IMR-90 (cell line): ENCODE data around the gene SPAG5. TPM values are rescaled to one million over a fixed set of nuclear protein-coding genes. Genes with fewer than 3 reads are reported as not detected.

Source experiments
- ATAC-seq: fragments of 200-7000 bp; cut with Tn5 transposase; 2 replicates; pipeline ENCODE4 v1.9.1; 2020; ENCODE audit warnings: low read depth, mild to moderate bottlenecking, moderate library complexity
- BruUV-seq: library from RNA; stranded (reverse); fragments of 400-500 nt; replicated peaks from 2 replicates; lab custom pipeline; 2021; lab: Mats Ljungman, UMichigan
- CTCF ChIA-PET: fragments of 300-600 bp; formaldehyde crosslinking; extraction: SDS; loops from one replicate; lab custom pipeline; 2021; ENCODE audit warnings: antibody characterized with exemption; lab: Yijun Ruan, JAX
- POLR2A ChIA-PET: fragments of 300-600 bp; sonication (Branson Sonifier 250); formaldehyde crosslinking; loops from one replicate; lab custom pipeline; 2022; ENCODE audit warnings: antibody characterized with exemption; ENCODE audit not compliant: unreplicated experiment; lab: Charles Lee
- DNase-seq: peaks from one replicate; pipeline ENCODE4 v3.0.0; 2013
- H2AFZ ChIP-seq: replicated peaks from 2 replicates; pipeline ENCODE3; 2013; ENCODE audit warnings: low read length, mild to moderate bottlenecking; ENCODE audit not compliant: poor library complexity
- H2AK5ac ChIP-seq: 2 replicates; pipeline ENCODE4 v1.6.1; 2013; ENCODE audit warnings: low read depth, low read length, inconsistent platforms
- H2AK9ac ChIP-seq: replicated peaks from 2 replicates; pipeline ENCODE3; 2013; ENCODE audit warnings: mild to moderate bottlenecking, low read depth, low read length, moderate library complexity; ENCODE audit not compliant: poor library complexity
- H2BK120ac ChIP-seq: 2 replicates; pipeline ENCODE4 v1.6.1; 2013; ENCODE audit warnings: low read depth, low read length, inconsistent platforms
- H2BK15ac ChIP-seq: 3 replicates; pipeline ENCODE4 v1.6.1; 2013; ENCODE audit warnings: low read depth, low read length, inconsistent platforms
- H2BK20ac ChIP-seq: 2 replicates; pipeline ENCODE4 v1.6.1; 2013; ENCODE audit warnings: low read depth, mild to moderate bottlenecking, inconsistent platforms, low read length, moderate library complexity
- H2BK5ac ChIP-seq: 2 replicates; pipeline ENCODE4 v1.6.1; 2013; ENCODE audit warnings: mild to moderate bottlenecking, low read depth, low read length, inconsistent platforms; ENCODE audit not compliant: poor library complexity, severe bottlenecking
- H3K14ac ChIP-seq: replicated peaks from 2 replicates; pipeline ENCODE4 v1.6.1; 2013; ENCODE audit warnings: low read depth, low read length, inconsistent platforms
- H3K18ac ChIP-seq: 2 replicates; pipeline ENCODE4 v1.6.1; 2013; ENCODE audit warnings: low read depth, low read length, control low read depth
- H3K23ac ChIP-seq: 2 replicates; pipeline ENCODE4 v1.6.1; 2013; ENCODE audit warnings: low read depth, low read length, inconsistent platforms
- H3K27ac ChIP-seq: 2 replicates; pipeline ENCODE4 v1.5.1; 2013; ENCODE audit warnings: mild to moderate bottlenecking, control low read depth, low read length; ENCODE audit not compliant: insufficient read depth
- H3K27me3 ChIP-seq: 2 replicates; pipeline ENCODE4 v1.6.1; 2013; ENCODE audit warnings: low read length; ENCODE audit not compliant: control insufficient read depth, insufficient read depth
- H3K36me3 ChIP-seq: 2 replicates; pipeline ENCODE4 v1.6.1; 2013; ENCODE audit warnings: low read length, mixed read lengths; ENCODE audit not compliant: control insufficient read depth, insufficient read depth
- H3K4ac ChIP-seq: 2 replicates; pipeline ENCODE4 v1.6.1; 2013; ENCODE audit warnings: low read depth, low read length, inconsistent platforms
- H3K4me1 ChIP-seq: 2 replicates; pipeline ENCODE4 v1.6.1; 2013; ENCODE audit warnings: low read length, mixed read lengths; ENCODE audit not compliant: control insufficient read depth, insufficient read depth
- H3K4me2 ChIP-seq: 2 replicates; pipeline ENCODE4 v1.6.1; 2013; ENCODE audit warnings: low read depth, mild to moderate bottlenecking, control low read depth, low read length, moderate library complexity
- H3K4me3 ChIP-seq: 2 replicates; pipeline ENCODE4 v1.5.1; 2013; ENCODE audit warnings: low read depth, mild to moderate bottlenecking, control low read depth, low read length, moderate library complexity; ENCODE audit not compliant: insufficient read depth
- H3K56ac ChIP-seq: 2 replicates; pipeline ENCODE4 v1.6.1; 2013; ENCODE audit warnings: low read length, inconsistent platforms; ENCODE audit not compliant: insufficient read depth; ENCODE audit errors: extremely low read depth
- H3K79me1 ChIP-seq, 2 experiments: 2 replicates each; pipeline ENCODE4 v1.6.1; 2013; ENCODE audit warnings: low read length in 2 of 2, inconsistent platforms in 1 of 2, low read depth in 1 of 2
- H3K9ac ChIP-seq: 2 replicates; pipeline ENCODE4 v1.6.1; 2013; ENCODE audit warnings: low read depth, low read length, control low read depth
- H3K9me1 ChIP-seq: 2 replicates; pipeline ENCODE4 v1.6.1; 2013; ENCODE audit warnings: low read length, inconsistent platforms; ENCODE audit not compliant: insufficient read depth
- H3K9me3 ChIP-seq: 2 replicates; pipeline ENCODE4 v1.6.1; 2013; ENCODE audit warnings: low read length; ENCODE audit not compliant: control insufficient read depth, insufficient read depth
- H4K20me1 ChIP-seq: 2 replicates; pipeline ENCODE4 v1.6.1; 2013; ENCODE audit warnings: low read length, inconsistent platforms; ENCODE audit not compliant: insufficient read depth
- H4K5ac ChIP-seq: 2 replicates; pipeline ENCODE4 v1.6.1; 2013; ENCODE audit warnings: mild to moderate bottlenecking, low read depth, low read length, control low read depth
- H4K8ac ChIP-seq, 2 experiments: 2 replicates each; pipeline ENCODE4 v1.6.1; 2013; ENCODE audit warnings: low read depth in 2 of 2, low read length in 2 of 2, control low read depth in 1 of 2, inconsistent platforms in 1 of 2
- H4K91ac ChIP-seq: 2 replicates; pipeline ENCODE4 v1.6.1; 2013; ENCODE audit warnings: low read depth, low read length, inconsistent platforms; ENCODE audit not compliant: insufficient read depth
- BHLHE40 ChIP-seq: fragments of 150-350 bp; IDR thresholded peaks from 2 replicates; pipeline ENCODE4 v1.6.1; 2016; ENCODE audit warnings: mild to moderate bottlenecking, low read depth, low read length
- CEBPB ChIP-seq: IDR thresholded peaks from 2 replicates; pipeline ENCODE4 v1.6.1; 2012; ENCODE audit warnings: low read depth, low read length, improper control_type of control experiment
- CHD1 ChIP-seq: IDR thresholded peaks from 2 replicates; pipeline ENCODE4 v1.6.1; 2012; ENCODE audit warnings: low read depth, low read length, improper control_type of control experiment
- FOS ChIP-seq: fragments of 150-350 bp; IDR thresholded peaks from 2 replicates; pipeline ENCODE4 v1.6.1; 2016; ENCODE audit warnings: low read depth, low read length
- MAFK ChIP-seq: IDR thresholded peaks from 2 replicates; pipeline ENCODE4 v1.6.1; 2012; ENCODE audit warnings: low read depth, low read length, improper control_type of control experiment
- MAZ ChIP-seq: IDR thresholded peaks from 2 replicates; pipeline ENCODE4 v1.6.1; 2012; ENCODE audit warnings: low read depth, mild to moderate bottlenecking, low read length, improper control_type of control experiment, moderate library complexity, borderline replicate concordance
- MXI1 ChIP-seq: IDR thresholded peaks from 2 replicates; pipeline ENCODE4 v1.6.1; 2012; ENCODE audit warnings: low read depth, mild to moderate bottlenecking, low read length, moderate library complexity, borderline replicate concordance
- NFE2L2 ChIP-seq: fragments of 150-350 bp; IDR thresholded peaks from 2 replicates; pipeline ENCODE4 v1.6.1; 2016; ENCODE audit warnings: low read depth, mild to moderate bottlenecking, low read length
- POLR2A ChIP-seq: IDR thresholded peaks from 2 replicates; pipeline ENCODE4 v1.6.1; 2012; ENCODE audit warnings: mild to moderate bottlenecking, low read depth, low read length
- RAD21 ChIP-seq: IDR thresholded peaks from 2 replicates; pipeline ENCODE4 v1.6.1; 2012; ENCODE audit warnings: low read length, improper control_type of control experiment
- RCOR1 ChIP-seq: IDR thresholded peaks from 2 replicates; pipeline ENCODE4 v1.6.1; 2012; ENCODE audit warnings: mild to moderate bottlenecking, low read length, improper control_type of control experiment; ENCODE audit not compliant: insufficient replicate concordance
- RFX5 ChIP-seq: IDR thresholded peaks from 2 replicates; pipeline ENCODE4 v1.8.0; 2012; ENCODE audit warnings: low read depth, mild to moderate bottlenecking, low read length, moderate library complexity
- SMC3 ChIP-seq: fragments of 150-350 bp; IDR thresholded peaks from 2 replicates; pipeline ENCODE4 v1.6.1; 2016; ENCODE audit warnings: low read depth, mild to moderate bottlenecking, antibody characterized with exemption, low read length, moderate library complexity
- WGBS, 2 experiments: methylation state at CpG; one replicate each; pipeline versions ENCODE4 v1.1.5 to v1.1.7; 2013; ENCODE audit warnings: missing lambda C conversion rate in 2 of 2; ENCODE audit not compliant: insufficient read length in 1 of 2; ENCODE audit errors: extremely low coverage in 2 of 2; 5-methylcytosine and 5-hydroxymethylcytosine counted together
- dilution Hi-C: fragments of 300-500 bp; cut with HindIII; formaldehyde crosslinking; loops from one replicate; pipeline ENCODE4 v1.14.3; 2018; ENCODE audit warnings: low sequenced_read_pairs; ENCODE audit not compliant: unreplicated experiment
- in situ Hi-C: fragments of 300-500 bp; cut with MboI; formaldehyde crosslinking; loops from 3 replicates; pipeline ENCODE4 v1.14.3; 2019; ENCODE audit warnings: low sequenced_read_pairs, inconsistent platforms, mixed read lengths
- intact Hi-C: fragments of 100-400 bp; cut with micrococcal nuclease; formaldehyde crosslinking; loops from 2 replicates; pipeline ENCODE4 v1.10.0; 2022
- polyA plus RNA-seq, 3 experiments: library from polyadenylated mRNA; depleted of rRNA; stranded (reverse); fragments of >200 nt; gene quantifications; 2 replicates each; pipeline ENCODE4 v1.2.3, GENCODE V29; 2012; ENCODE audit warnings: low replicate concordance in 1 of 3
- total RNA-seq: library from RNA; depleted of rRNA; stranded (reverse); fragments of >200 nt; gene quantifications from 2 replicates; pipeline ENCODE4 v1.2.3, GENCODE V29; 2012
- TF ChIP-seq, protein P1 (sequence below): conservative IDR thresholded peaks from 2 replicates; pipeline ENCODE4 v1.5.1; 2012; ENCODE audit warnings: mild to moderate bottlenecking, low read depth, low read length, improper control_type of control experiment
- TF ChIP-seq, protein P2 (sequence below): fragments of 150-350 bp; IDR thresholded peaks from 2 replicates; pipeline ENCODE4 v1.6.1; 2017; ENCODE audit warnings: mild to moderate bottlenecking, antibody characterized with exemption, low read length, low read depth
- TF ChIP-seq, protein P3 (sequence below): fragments of 150-350 bp; IDR thresholded peaks from 2 replicates; pipeline ENCODE4 v1.6.1; 2016; ENCODE audit warnings: low read depth, mild to moderate bottlenecking, low read length, moderate library complexity, borderline replicate concordance

The SPAG5 gene
- total and polyA plus RNA-seq, 2 of the 4 experiments (the other 2 are of a cell fraction): 40.3 to 60.8 TPM

GRCh38 chr17:28541439-28541838, 57.4 kb downstream of the SPAG5 start:
- Histone ChIP-seq H3K4ac (no peak overlapping the region), H4K20me1 (no peaks in the 10 kb centered on the region), H4K5ac (no peak overlapping the region), H2AK5ac (no peak overlapping the region), H2BK15ac (no peak overlapping the region), H3K36me3 (no peaks in the 10 kb centered on the region), H3K27ac (no peak overlapping the region), H3K27me3 (peaks cover 16% of the 10 kb centered on the region), H3K56ac (no peak overlapping the region), H3K9me3 (no peaks in the 10 kb centered on the region), H2AFZ (no peak overlapping the region), H2BK20ac (no peak overlapping the region), H3K4me2 (no peak overlapping the region), H3K4me1 (no peaks in the 10 kb centered on the region), H3K79me1 (no peaks in the 10 kb centered on the region), H3K18ac (no peak overlapping the region), H3K9ac (no peak overlapping the region), H2BK120ac (no peak overlapping the region), H2BK5ac (no peak overlapping the region), H3K4me3 (no peak overlapping the region), H3K23ac (no peak overlapping the region), H4K8ac (no peak overlapping the region), H4K91ac (no peak overlapping the region), H3K9me1 (no peaks in the 10 kb centered on the region), H2AK9ac (no peak overlapping the region), H3K14ac (no peak overlapping the region)
- ATAC-seq: no peak
- no peak for DNase-seq
- in situ Hi-C loops: no loop called here
- ChIA-PET CTCF (interaction anchor here (0.6 kb wide), 1 partner anchor 323 kb away, joined by 4 read pairs; no protein-coding TSS in a partner anchor), POLR2A (no interaction called here)
- TF ChIP-seq BHLHE40 (no peak), NFE2L2 (no peak), MAZ (no peak), FOS (no peak), CEBPB (no peak), RAD21 (no peak), POLR2A (no peak), SMC3 (no peak), RCOR1 (no peak), CHD1 (no peak), MAFK (no peak), RFX5 (no peak), MXI1 (no peak)
- TF ChIP-seq, protein P1, sequence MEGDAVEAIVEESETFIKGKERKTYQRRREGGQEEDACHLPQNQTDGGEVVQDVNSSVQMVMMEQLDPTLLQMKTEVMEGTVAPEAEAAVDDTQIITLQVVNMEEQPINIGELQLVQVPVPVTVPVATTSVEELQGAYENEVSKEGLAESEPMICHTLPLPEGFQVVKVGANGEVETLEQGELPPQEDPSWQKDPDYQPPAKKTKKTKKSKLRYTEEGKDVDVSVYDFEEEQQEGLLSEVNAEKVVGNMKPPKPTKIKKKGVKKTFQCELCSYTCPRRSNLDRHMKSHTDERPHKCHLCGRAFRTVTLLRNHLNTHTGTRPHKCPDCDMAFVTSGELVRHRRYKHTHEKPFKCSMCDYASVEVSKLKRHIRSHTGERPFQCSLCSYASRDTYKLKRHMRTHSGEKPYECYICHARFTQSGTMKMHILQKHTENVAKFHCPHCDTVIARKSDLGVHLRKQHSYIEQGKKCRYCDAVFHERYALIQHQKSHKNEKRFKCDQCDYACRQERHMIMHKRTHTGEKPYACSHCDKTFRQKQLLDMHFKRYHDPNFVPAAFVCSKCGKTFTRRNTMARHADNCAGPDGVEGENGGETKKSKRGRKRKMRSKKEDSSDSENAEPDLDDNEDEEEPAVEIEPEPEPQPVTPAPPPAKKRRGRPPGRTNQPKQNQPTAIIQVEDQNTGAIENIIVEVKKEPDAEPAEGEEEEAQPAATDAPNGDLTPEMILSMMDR: no peak
- TF ChIP-seq, protein P2, sequence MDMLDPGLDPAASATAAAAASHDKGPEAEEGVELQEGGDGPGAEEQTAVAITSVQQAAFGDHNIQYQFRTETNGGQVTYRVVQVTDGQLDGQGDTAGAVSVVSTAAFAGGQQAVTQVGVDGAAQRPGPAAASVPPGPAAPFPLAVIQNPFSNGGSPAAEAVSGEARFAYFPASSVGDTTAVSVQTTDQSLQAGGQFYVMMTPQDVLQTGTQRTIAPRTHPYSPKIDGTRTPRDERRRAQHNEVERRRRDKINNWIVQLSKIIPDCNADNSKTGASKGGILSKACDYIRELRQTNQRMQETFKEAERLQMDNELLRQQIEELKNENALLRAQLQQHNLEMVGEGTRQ: no peak
- TF ChIP-seq, protein P3, sequence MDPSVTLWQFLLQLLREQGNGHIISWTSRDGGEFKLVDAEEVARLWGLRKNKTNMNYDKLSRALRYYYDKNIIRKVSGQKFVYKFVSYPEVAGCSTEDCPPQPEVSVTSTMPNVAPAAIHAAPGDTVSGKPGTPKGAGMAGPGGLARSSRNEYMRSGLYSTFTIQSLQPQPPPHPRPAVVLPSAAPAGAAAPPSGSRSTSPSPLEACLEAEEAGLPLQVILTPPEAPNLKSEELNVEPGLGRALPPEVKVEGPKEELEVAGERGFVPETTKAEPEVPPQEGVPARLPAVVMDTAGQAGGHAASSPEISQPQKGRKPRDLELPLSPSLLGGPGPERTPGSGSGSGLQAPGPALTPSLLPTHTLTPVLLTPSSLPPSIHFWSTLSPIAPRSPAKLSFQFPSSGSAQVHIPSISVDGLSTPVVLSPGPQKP: no peak
- no TSS peak for BruUV-seq
- intact Hi-C loops: loop anchor here (10.0 kb wide), 1 partner anchor 137 kb away; the partner anchor contains the start of gene SLC46A1
- WGBS, 2 experiments: 87% methylated on average over 3 of the region's 4 CpGs; no CpG with 5 or more reads in 1 of the 2 experiments
- dilution Hi-C loops: no loop called here
